GM21526 (cell line): ENCODE results near the gene CEACAM16.
"Not testable (repeated sequence)": the region's sequence is repeated elsewhere in the genome, so short reads cannot be mapped to it uniquely, and the experiment has no call there.

Experiments
- ATAC-seq: cut with Tn5 transposase; IDR thresholded peaks from one replicate; pipeline ENCODE4 v1.9.1; 2021; ENCODE audit warnings: moderate library complexity; ENCODE audit not compliant: unreplicated experiment, low FRiP score

Gene CEACAM16

GRCh38 chr19:44698492-44699201, at the start of gene CEACAM16:
CEACAM16 (plus strand) TSS chr19:44699151; CDS start chr19:44701457, 2,306 bp downstream.
- ATAC-seq: no peak

- no peak for ATAC-seq
Measured at GRCh38 chr19:44649578-44650145, 49.3 kb upstream of the CEACAM16 start.

GRCh38 chr19:44653343-44653742, 45.6 kb upstream of the CEACAM16 start:
- ATAC-seq: no peak

- peak; percentile 78 for ATAC-seq
Measured at GRCh38 chr19:44653977-44654774, 44.8 kb upstream of the CEACAM16 start.

- ATAC-seq: no peak
Measured at GRCh38 chr19:44657211-44657921, 41.6 kb upstream of the CEACAM16 start.

- no peak for ATAC-seq
Measured at GRCh38 chr19:44658069-44658733, 40.8 kb upstream of the CEACAM16 start.

- ATAC-seq: no peak
Measured at GRCh38 chr19:44660081-44660480, 38.9 kb upstream of the CEACAM16 start.

- no peak for ATAC-seq
Measured at GRCh38 chr19:44661205-44661604, 37.7 kb upstream of the CEACAM16 start.

- no peak for ATAC-seq
Measured at GRCh38 chr19:44661904-44662303, 37.0 kb upstream of the CEACAM16 start.

GRCh38 chr19:44662691-44663385, 36.1 kb upstream of the CEACAM16 start:
- ATAC-seq: no peak

GRCh38 chr19:44663996-44664395, 35.0 kb upstream of the CEACAM16 start:
- no peak for ATAC-seq

GRCh38 chr19:44664976-44665375, 34.0 kb upstream of the CEACAM16 start:
- no peak for ATAC-seq

- no peak for ATAC-seq
Measured at GRCh38 chr19:44666852-44667556, 31.9 kb upstream of the CEACAM16 start.

GRCh38 chr19:44668985-44669764, 29.8 kb upstream of the CEACAM16 start:
- ATAC-seq: no peak

- ATAC-seq: not testable (repeated sequence)
Measured at GRCh38 chr19:44670027-44670426, 28.9 kb upstream of the CEACAM16 start.

GRCh38 chr19:44671400-44671799, 27.6 kb upstream of the CEACAM16 start, which contains the start of gene CEACAM19:
CEACAM19 (plus strand) TSS chr19:44671482; CDS start chr19:44671932, 450 bp downstream.
- no peak for ATAC-seq

- ATAC-seq: no peak
Measured at GRCh38 chr19:44672226-44672625, 26.7 kb upstream of the CEACAM16 start.

- ATAC-seq: no peak
Measured at GRCh38 chr19:44673510-44673909, 25.4 kb upstream of the CEACAM16 start.
